HCT116 (cell line): ENCODE measurements around the gene LPAR3. TPM values are rescaled to one million over a fixed set of nuclear protein-coding genes. Genes with fewer than 3 reads are reported as not detected.

Source experiments
- ATAC-seq: fragments of 200-7000 bp; cut with Tn5 transposase; 2 replicates; pipeline ENCODE4 v1.9.1; 2020; ENCODE audit warnings: mild to moderate bottlenecking, moderate library complexity
- BruUV-seq: library from RNA; stranded (reverse); fragments of 400-500 nt; replicated peaks from 2 replicates; lab custom pipeline; 2021; lab: Mats Ljungman, UMichigan
- CTCF ChIA-PET: fragments of 300-600 bp; sonication (Branson Sonifier 250); formaldehyde crosslinking; loops from one replicate; lab custom pipeline; 2021; ENCODE audit warnings: antibody characterized with exemption; lab: Charles Lee
- POLR2A ChIA-PET: fragments of 300-600, 350-600 bp; sonication (Branson Sonifier 250); formaldehyde crosslinking; loops from one replicate; lab custom pipeline; 2021; ENCODE audit warnings: antibody characterized with exemption; lab: Charles Lee
- RAD21 ChIA-PET, 2 experiments: fragments of 300-600 bp; sonication (Branson Sonifier 250); formaldehyde crosslinking; loops; one replicate each; lab custom pipeline; 2023; ENCODE audit warnings: low total read pairs in 2 of 2; ENCODE audit not compliant: uncharacterized antibody in 2 of 2, unreplicated experiment in 2 of 2, low non-redundant PET in 1 of 2; lab: Charles Lee
- DNase-seq: peaks from one replicate; pipeline ENCODE4 v3.0.0-alpha.2; 2010; ENCODE audit warnings: low read depth, low spot score
- H2AFZ ChIP-seq: fragments of 200-600 bp; shearing (Covaris generic), sonication (generic); 2 replicates; pipeline ENCODE4 v1.6.1; 2017; ENCODE audit warnings: low read depth, mixed run types, mixed read lengths, antibody characterized with exemption, low read length; ENCODE audit not compliant: poor library complexity, severe bottlenecking
- H3K27ac ChIP-seq: 2 replicates; pipeline ENCODE4 v1.5.1; 2012; ENCODE audit warnings: low read depth, low read length
- H3K27me3 ChIP-seq: fragments of 200-600 bp; sonication (generic); 2 replicates; pipeline ENCODE4 v1.6.1; 2016; ENCODE audit warnings: mixed run types, low read length, mixed read lengths; ENCODE audit not compliant: insufficient read depth
- H3K36me3 ChIP-seq, 2 experiments: fragments of 200-500 bp in 1 of 2; fragments of 200-600 bp in 1 of 2; sonication (Bioruptor generic) in 1 of 2; sonication (generic) in 1 of 2; 2 replicates each; pipeline versions ENCODE4 v1.5.1 to v1.6.1; 2014 to 2016; ENCODE audit warnings: low read length in 2 of 2, inconsistent platforms in 1 of 2, mixed read lengths in 1 of 2, mixed run types in 1 of 2; ENCODE audit not compliant: insufficient read depth in 2 of 2, control insufficient read depth in 1 of 2
- H3K4me1 ChIP-seq, 2 experiments: fragments of 200-600 bp in 1 of 2; sonication (generic) in 1 of 2; 2 replicates each; pipeline versions ENCODE4 v1.5.1 to v1.6.1; 2012 to 2017; ENCODE audit warnings: low read length in 2 of 2, inconsistent platforms in 1 of 2, mild to moderate bottlenecking in 1 of 2, mixed read lengths in 1 of 2, mixed run types in 1 of 2, moderate library complexity in 1 of 2; ENCODE audit not compliant: insufficient read depth in 2 of 2, control insufficient read depth in 1 of 2
- H3K4me2 ChIP-seq: fragments of 200-600 bp; sonication (generic); 2 replicates; pipeline ENCODE4 v1.6.1; 2017; ENCODE audit warnings: mixed run types, low read length, mixed read lengths
- H3K4me3 ChIP-seq, 2 experiments: fragments of 200-600 bp in 1 of 2; sonication (generic) in 1 of 2; replicated peaks in 1 of 2; 2 replicates each; pipeline ENCODE4 v1.5.1; 2011 to 2016; ENCODE audit warnings: low read length in 2 of 2, control low read depth in 1 of 2, low read depth in 1 of 2, mild to moderate bottlenecking in 1 of 2, mixed read lengths in 1 of 2, mixed run types in 1 of 2
- H3K79me2 ChIP-seq: fragments of 200-600 bp; sonication (generic); 2 replicates; pipeline ENCODE4 v1.6.1; 2017; ENCODE audit warnings: mild to moderate bottlenecking, mixed run types, low read length, moderate library complexity, mixed read lengths; ENCODE audit not compliant: insufficient read depth
- H3K9ac ChIP-seq: fragments of 200-600 bp; sonication (generic); 2 replicates; pipeline ENCODE4 v1.6.1; 2016; ENCODE audit warnings: low read length, mixed read lengths
- H3K9me2 ChIP-seq: fragments of 200-600 bp; sonication (generic), shearing (Covaris generic); 2 replicates; pipeline ENCODE4 v1.6.1; 2017; ENCODE audit warnings: mixed run types, mild to moderate bottlenecking, moderate library complexity; ENCODE audit not compliant: insufficient read depth
- H3K9me3 ChIP-seq, 2 experiments: fragments of 200-500 bp in 1 of 2; fragments of 200-600 bp in 1 of 2; sonication (Bioruptor generic) in 1 of 2; sonication (generic) in 1 of 2; 2 replicates each; pipeline ENCODE4 v1.6.1; 2014 to 2017; ENCODE audit warnings: low read length in 2 of 2, mixed read lengths in 2 of 2, inconsistent platforms in 1 of 2, low read depth in 1 of 2, mild to moderate bottlenecking in 1 of 2, mixed run types in 1 of 2, moderate library complexity in 1 of 2; ENCODE audit not compliant: control insufficient read depth in 1 of 2, insufficient read depth in 1 of 2
- H4K20me1 ChIP-seq: fragments of 200-600 bp; sonication (generic), shearing (Covaris generic); 2 replicates; pipeline ENCODE4 v1.6.1; 2017; ENCODE audit warnings: mixed run types, mild to moderate bottlenecking, moderate library complexity; ENCODE audit not compliant: insufficient read depth
- CBX3 ChIP-seq: IDR thresholded peaks from 2 replicates; pipeline ENCODE4 v1.6.1; 2012; ENCODE audit warnings: low read depth
- CEBPB ChIP-seq: IDR thresholded peaks from 2 replicates; pipeline ENCODE4 v1.6.1; 2012; ENCODE audit warnings: low read depth
- RAD21 ChIP-seq: IDR thresholded peaks from 2 replicates; pipeline ENCODE4 v1.6.1; 2012; ENCODE audit warnings: low read depth, mild to moderate bottlenecking
- TCF7L2 ChIP-seq: IDR thresholded peaks from 2 replicates; pipeline ENCODE4 v1.7.0; 2011; ENCODE audit warnings: borderline replicate concordance, inconsistent platforms; ENCODE audit not compliant: insufficient read depth, insufficient read length; ENCODE audit errors: extremely low read depth
- YY1 ChIP-seq: IDR thresholded peaks from 2 replicates; pipeline ENCODE4 v1.6.1; 2011; ENCODE audit warnings: low read length, low read depth, moderate library complexity, mild to moderate bottlenecking; ENCODE audit not compliant: insufficient replicate concordance; ENCODE audit errors: extremely low read depth
- intact Hi-C: fragments of 100-400 bp; cut with micrococcal nuclease; formaldehyde crosslinking; loops from 2 replicates; pipeline ENCODE4 v1.10.0; 2022
- total RNA-seq: library from RNA; stranded (reverse); gene quantifications from one replicate; pipeline ENCODE4 v1.2.1, GENCODE V29; 2021; ENCODE audit not compliant: unreplicated experiment
- TF ChIP-seq, protein P1 (sequence below), 3 experiments: fragments of 200-600 bp in 1 of 3; sonication (generic) in 1 of 3; IDR thresholded peaks in 2 of 3; conservative IDR thresholded peaks in 1 of 3; 2 replicates each; pipeline ENCODE4 v1.5.1; 2012 to 2017; ENCODE audit warnings: low read depth in 2 of 3, low read length in 2 of 3, antibody characterized with exemption in 1 of 3, borderline replicate concordance in 1 of 3, control low read depth in 1 of 3, mild to moderate bottlenecking in 1 of 3, mixed read lengths in 1 of 3, mixed run types in 1 of 3, moderate library complexity in 1 of 3; ENCODE audit not compliant: insufficient read depth in 1 of 3

Gene LPAR3
- total RNA-seq, 1 experiment from 2014 or later = 27.2 TPM

DNA sequence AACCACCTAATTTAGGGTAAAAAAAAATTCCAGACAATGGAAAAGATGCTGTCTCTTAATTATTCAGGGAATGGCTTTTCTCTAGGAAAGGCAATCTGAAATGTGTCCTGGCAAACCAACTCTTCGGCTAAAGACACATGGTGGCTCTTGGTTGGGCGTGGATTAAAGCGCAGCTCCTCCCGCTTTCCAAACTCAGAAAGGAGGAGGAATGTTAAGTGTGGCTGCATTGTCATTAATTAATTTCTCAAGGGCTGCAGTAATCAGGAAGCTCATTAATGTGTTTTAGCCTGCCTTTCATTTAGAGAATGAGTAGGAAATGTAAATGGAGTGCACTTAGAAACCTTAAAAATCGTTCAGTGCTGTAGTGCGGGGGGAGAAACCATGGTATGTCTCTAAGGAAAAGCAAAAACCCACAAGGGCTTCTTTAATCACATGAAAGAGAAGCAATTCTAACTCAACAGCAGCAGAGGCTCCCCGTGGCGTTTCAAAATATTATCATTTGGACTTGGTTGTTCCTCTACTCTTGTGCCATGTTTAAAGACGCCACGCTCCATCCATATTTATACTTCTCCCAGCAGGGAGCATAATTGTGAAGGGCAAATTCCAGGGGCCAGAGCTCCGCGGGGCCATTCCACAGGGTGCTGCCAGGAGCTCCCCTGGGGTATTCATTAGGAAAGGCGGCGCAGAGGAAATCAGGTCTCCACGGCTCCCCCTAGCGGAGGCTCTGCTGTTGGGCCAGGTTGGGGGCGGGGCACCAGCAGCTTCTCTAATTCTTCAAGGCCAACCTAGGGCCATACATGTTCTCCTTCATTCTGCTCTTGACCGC lies 110.8 kb downstream of the LPAR3 start:
- ATAC-seq = peak; percentile 99
- Histone ChIP-seq H3K27ac (no peak overlapping the region), H3K79me2 (no peaks in the 10 kb centered on the region), H3K9me3 (no peaks in the 10 kb centered on the region), H4K20me1 (no peaks in the 10 kb centered on the region), H3K36me3 (no peaks in the 10 kb centered on the region), H3K4me3 (peak overlapping the region in 1 of 2 experiments; percentile 33; a peak in 1 of 4 replicates), H2AFZ (peak overlapping the region; percentile 95), H3K9me2 (no peaks in the 10 kb centered on the region), H3K4me1 (peaks cover 0 to 9% of the 10 kb centered on the region in 2 experiments; a peak in 3 of 4 replicates), H3K9ac (no peak overlapping the region), H3K27me3 (no peaks in the 10 kb centered on the region), H3K4me2 (peak overlapping the region; percentile 73)
- no TSS peak for BruUV-seq
- ChIA-PET POLR2A (no interaction called here), CTCF (interaction anchor here (0.6 to 1.8 kb wide), 16 partner anchors 10 to 163 kb away, joined by 3 to 18 read pairs (median 6); no protein-coding TSS in a partner anchor), RAD21 (interaction anchor here in 1 of 2 experiments (0.8 to 1.0 kb wide), 2 partner anchors 151 to 163 kb away, joined by 3 read pairs; no protein-coding TSS in a partner anchor)
- peak; percentile 65 for DNase-seq
- TF ChIP-seq CBX3 (peak; percentile 43; the same call in 1 of the 2 replicates), CEBPB (no peak), YY1 (peak; percentile 6), RAD21 (peak; percentile 62), TCF7L2 (peak; percentile 25)
- TF ChIP-seq, protein P1, sequence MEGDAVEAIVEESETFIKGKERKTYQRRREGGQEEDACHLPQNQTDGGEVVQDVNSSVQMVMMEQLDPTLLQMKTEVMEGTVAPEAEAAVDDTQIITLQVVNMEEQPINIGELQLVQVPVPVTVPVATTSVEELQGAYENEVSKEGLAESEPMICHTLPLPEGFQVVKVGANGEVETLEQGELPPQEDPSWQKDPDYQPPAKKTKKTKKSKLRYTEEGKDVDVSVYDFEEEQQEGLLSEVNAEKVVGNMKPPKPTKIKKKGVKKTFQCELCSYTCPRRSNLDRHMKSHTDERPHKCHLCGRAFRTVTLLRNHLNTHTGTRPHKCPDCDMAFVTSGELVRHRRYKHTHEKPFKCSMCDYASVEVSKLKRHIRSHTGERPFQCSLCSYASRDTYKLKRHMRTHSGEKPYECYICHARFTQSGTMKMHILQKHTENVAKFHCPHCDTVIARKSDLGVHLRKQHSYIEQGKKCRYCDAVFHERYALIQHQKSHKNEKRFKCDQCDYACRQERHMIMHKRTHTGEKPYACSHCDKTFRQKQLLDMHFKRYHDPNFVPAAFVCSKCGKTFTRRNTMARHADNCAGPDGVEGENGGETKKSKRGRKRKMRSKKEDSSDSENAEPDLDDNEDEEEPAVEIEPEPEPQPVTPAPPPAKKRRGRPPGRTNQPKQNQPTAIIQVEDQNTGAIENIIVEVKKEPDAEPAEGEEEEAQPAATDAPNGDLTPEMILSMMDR (IDR thresholded peaks at IDR 0.05 in 2 of 3, conservative IDR thresholded peaks at IDR 0.05 in 1 of 3; ENCODE audit: borderline replicate concordance in 1 of 3, insufficient read depth in 1 of 3, low read depth in 2 of 3, low read length in 2 of 3) = peak; percentile 78 to 96 (median 95)
- intact Hi-C loops = loop anchor here (2.0 kb wide), 1 partner anchor 155 kb away; no protein-coding TSS in a partner anchor
